Erythroblast (primary cell): ENCODE results near the gene CHP2.

Source experiments
- DNase-seq, 2 experiments: peaks; one replicate each; lab custom pipeline; 2025; lab: John Stamatoyannopoulos, UW
- GATA1 ChIP-seq: IDR thresholded peaks from 2 replicates; pipeline ENCODE4 v1.6.1; 2011; ENCODE audit warnings: low read depth, mild to moderate bottlenecking, control low read depth, low read length, moderate library complexity
- POLR2A ChIP-seq: IDR thresholded peaks from 2 replicates; pipeline ENCODE4 v1.6.1; 2011; ENCODE audit warnings: mild to moderate bottlenecking, low read length

CHP2 gene

GRCh38 chr16:23768581-23768980, 13.8 kb downstream of the CHP2 start:
- no peak for DNase-seq

GRCh38 chr16:23771027-23771426, 16.2 kb downstream of the CHP2 start:
- DNase-seq, result no peak
- no peak for TF ChIP-seq POLR2A
- no peak for TF ChIP-seq GATA1

More at GRCh38 chr16:23768581-23768980, 13.8 kb downstream of the CHP2 start:
- no peak for TF ChIP-seq GATA1
- no peak for TF ChIP-seq POLR2A

- TF ChIP-seq POLR2A, result no peak
- TF ChIP-seq GATA1, result no peak
- DNase-seq, result no peak
Measured at GRCh38 chr16:23771642-23772041, 16.8 kb downstream of the CHP2 start.

- DNase-seq, result no peak
- TF ChIP-seq POLR2A, result no peak
- TF ChIP-seq GATA1, result no peak
Measured at GRCh38 chr16:23773339-23773738, 18.5 kb downstream of the CHP2 start.

- no peak for DNase-seq
- no peak for TF ChIP-seq POLR2A
- no peak for TF ChIP-seq GATA1
Measured at GRCh38 chr16:23781176-23781575, 26.4 kb downstream of the CHP2 start.

- TF ChIP-seq POLR2A, result no peak
- TF ChIP-seq GATA1, result no peak
- DNase-seq, result peak; percentile 59 to 68
Measured at GRCh38 chr16:23784811-23785447, 30.1 kb downstream of the CHP2 start.

- TF ChIP-seq POLR2A (no peak), GATA1 (no peak)
Measured at GRCh38 chr16:23785842-23786241, 31.0 kb downstream of the CHP2 start.

GRCh38 chr16:23786964-23787561, 32.2 kb downstream of the CHP2 start:
- TF ChIP-seq GATA1, result no peak
- TF ChIP-seq POLR2A, result no peak

More at GRCh38 chr16:23785842-23786241, 31.0 kb downstream of the CHP2 start:
- no peak for DNase-seq

GRCh38 chr16:23788685-23789084, 33.9 kb downstream of the CHP2 start:
- TF ChIP-seq POLR2A (no peak), GATA1 (no peak)
- DNase-seq, result no peak

More at GRCh38 chr16:23786964-23787561, 32.2 kb downstream of the CHP2 start:
- no peak for DNase-seq

GRCh38 chr16:23795378-23795777, 40.6 kb downstream of the CHP2 start:
- DNase-seq, result no peak
- no peak for TF ChIP-seq POLR2A
- TF ChIP-seq GATA1, result no peak

GRCh38 chr16:23796941-23797340, 42.1 kb downstream of the CHP2 start:
- no peak for DNase-seq
- TF ChIP-seq POLR2A, result no peak

GRCh38 chr16:23801378-23801777, 46.6 kb downstream of the CHP2 start:
- peak; percentile 61 to 81 for DNase-seq
- TF ChIP-seq POLR2A (no peak), GATA1 (no peak)

GRCh38 chr16:23802776-23803175, 48.0 kb downstream of the CHP2 start:
- no peak for DNase-seq
- TF ChIP-seq POLR2A (no peak), GATA1 (no peak)

- TF ChIP-seq GATA1, result no peak
- TF ChIP-seq POLR2A, result no peak
- DNase-seq, result peak; percentile 48 to 65
Measured at GRCh38 chr16:23803591-23804123, 48.8 kb downstream of the CHP2 start.

- TF ChIP-seq POLR2A (no peak), GATA1 (no peak)
- no peak for DNase-seq
Measured at GRCh38 chr16:23807028-23807427, 52.2 kb downstream of the CHP2 start.
